GM21576 (cell line): ENCODE data around the gene CD8B2.
"Not testable (repeated sequence)": the region's sequence is repeated elsewhere in the genome, so short reads cannot be mapped to it uniquely, and the experiment has no call there.

Source experiments
- ATAC-seq: cut with Tn5 transposase; IDR thresholded peaks from one replicate; pipeline ENCODE4 v1.9.1; 2021; ENCODE audit warnings: mild to moderate bottlenecking, moderate library complexity; ENCODE audit not compliant: unreplicated experiment

CD8B2 gene

DNA sequence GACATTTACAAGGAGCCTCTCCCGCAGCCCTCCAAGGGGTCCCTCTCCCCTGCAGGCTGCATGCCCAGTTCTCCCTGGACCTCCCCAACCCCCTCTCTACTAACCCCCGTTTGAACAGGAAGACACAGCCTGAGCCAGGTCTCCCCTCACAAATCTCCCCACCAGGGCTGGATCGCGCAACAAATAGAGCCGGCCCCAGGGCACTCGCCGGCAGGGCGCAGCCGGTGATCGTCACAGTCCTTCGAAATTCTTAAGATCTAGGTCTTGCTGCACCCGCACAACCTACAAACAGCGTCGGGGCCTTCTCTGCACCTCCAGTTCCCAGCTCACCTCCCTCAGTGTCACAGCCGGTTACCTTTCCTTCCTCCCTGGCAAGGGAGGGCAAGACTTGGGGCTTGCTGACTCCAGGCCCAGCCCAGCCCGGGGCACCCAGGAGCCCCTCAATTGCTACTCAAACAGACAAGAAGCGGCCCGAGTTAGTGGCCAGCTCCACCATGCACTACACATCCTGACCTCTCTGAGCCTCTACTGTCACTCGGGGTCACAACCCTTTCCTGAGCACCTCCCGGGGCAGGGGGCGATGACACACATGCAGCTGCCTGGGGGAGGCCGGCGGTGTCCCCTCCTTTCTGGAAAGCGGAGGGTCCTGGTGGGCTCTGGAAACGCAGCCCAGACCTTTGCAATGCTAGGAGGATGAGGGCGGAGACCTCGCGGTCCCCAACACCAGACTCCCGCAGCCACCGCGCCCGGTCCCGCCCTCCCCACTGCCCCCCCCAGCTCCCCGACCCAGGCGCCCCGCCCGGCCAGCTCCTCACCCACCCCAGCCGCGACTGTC, at the start of gene CD8B2:
Gene CD8B2, plus strand, starts transcription at position 814 of the 835 bp plus-strand sequence. CDS start 63 bp downstream, outside the sequence.
- not testable (repeated sequence) for ATAC-seq

DNA sequence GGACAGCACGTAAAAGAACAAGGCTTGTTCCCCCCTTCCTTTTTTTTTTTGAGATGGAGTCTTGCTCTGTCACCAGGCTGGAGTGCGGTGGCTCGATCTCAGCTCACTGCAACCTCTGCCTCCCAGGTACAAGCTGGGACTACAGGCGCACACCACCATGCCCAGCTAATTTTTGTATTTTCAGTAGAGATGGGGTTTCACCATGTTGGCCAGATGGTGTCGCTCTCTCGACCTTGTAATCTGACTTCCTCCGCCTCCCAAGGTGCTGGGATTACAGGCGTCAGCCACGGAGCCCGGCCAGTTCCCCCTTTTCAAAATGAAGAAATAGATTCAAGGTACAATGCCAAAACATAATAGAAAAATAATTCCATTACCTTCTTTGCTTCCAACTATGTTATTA, 25.3 kb upstream of the CD8B2 start:
- not testable (repeated sequence) for ATAC-seq

DNA sequence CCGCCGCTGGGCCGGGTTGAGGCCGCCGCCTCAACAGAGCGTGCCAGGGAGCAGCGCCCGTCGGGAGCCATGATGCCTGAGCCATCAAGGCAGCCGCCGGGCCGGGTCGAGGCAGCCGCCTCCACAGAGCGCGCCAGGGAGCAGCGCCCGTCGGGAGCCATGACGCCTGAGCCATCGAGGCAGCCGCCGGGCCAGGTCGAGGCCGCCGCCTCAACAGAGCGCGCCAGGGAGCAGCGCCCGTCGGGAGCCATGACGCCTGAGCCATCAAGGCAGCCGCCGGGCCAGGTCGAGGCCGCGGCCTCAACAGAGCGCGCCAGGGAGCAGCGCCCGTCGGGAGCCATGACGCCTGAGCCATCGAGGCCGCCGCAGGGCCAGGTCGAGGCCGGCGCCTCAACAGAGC, 19.6 kb upstream of the CD8B2 start:
- ATAC-seq = not testable (repeated sequence)

DNA sequence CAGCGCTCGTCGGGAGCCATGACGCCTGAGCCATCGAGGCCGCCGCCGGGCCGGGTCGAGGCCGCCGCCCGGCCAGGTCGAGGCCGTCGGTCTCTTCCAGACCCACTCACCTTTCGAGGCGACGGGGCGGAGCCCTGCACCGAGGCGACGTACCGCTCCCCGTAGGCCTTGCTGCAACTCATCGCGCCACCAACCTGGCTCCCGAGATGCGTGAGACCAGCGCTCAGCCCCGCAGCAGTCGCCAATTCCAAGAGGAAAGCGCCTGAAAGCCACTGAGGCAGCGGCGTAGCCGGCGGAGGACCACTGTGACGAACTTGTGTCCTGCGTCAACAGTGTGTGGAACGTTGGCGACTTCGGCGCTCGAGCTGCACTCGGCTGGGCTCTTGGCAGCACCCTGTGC, 19.1 kb upstream of the CD8B2 start, which contains the start of gene RGPD3:
Gene RGPD3, minus strand, starts transcription at position 307 of the 400 bp plus-strand sequence. Its CDS starts 125 bp downstream, at position 182.
- ATAC-seq = not testable (repeated sequence)

DNA sequence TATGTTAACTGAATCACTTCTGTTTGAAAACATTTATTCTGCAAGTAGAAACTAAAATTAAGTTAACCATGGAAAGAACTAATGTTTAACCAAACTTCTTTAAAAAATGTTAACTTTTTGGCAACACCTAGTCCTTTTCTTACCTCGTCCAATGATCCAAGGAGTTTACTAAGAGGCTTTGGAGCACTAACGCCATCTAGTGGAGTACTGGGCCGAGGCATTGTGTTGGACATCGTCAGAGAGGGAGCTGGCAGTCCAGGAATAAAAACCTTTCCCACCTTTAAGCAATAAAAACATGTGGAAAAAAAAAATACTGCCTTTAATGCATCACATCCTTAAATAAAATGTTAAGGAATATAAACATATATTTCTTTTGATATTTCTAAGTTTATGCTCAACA, 16.5 kb upstream of the CD8B2 start:
- not testable (repeated sequence) for ATAC-seq

DNA sequence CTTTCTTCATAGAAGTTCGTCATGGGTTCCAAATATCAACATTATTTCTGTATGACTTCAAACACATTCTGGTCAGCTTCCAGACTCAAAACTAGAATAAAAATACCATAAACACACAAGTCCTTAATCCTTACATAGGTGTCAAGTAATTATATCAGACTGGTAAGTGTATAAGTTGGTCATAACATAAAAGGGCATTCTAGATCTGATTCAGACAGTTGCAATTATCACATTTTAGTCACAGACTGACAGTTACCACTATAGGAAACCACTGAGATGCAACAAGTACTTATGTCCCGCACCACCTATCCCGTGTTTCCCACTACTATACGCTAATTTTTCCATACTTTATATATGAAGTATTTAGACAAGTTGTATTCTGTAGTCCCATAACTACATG, 9.5 kb upstream of the CD8B2 start:
- ATAC-seq = not testable (repeated sequence)

DNA sequence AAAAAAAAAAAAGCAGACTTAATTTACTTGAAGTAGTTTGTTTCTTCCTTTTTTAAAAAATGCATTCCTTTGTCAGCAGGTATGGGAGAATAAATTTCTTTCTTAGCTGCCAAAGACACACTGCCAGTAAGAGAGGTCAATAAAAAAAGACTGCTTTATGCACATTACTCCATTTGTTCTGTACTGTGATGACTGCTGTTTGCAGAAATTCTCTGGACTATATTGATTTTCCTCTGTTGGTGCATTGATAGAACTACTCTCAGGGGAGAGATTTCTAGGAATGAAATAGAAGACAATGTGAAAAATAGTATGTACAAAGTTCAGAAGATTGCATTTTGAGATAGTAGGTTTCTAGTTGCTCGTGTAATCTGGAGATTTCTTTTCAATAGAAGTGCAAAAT, 7.6 kb upstream of the CD8B2 start:
- not testable (repeated sequence) for ATAC-seq

DNA sequence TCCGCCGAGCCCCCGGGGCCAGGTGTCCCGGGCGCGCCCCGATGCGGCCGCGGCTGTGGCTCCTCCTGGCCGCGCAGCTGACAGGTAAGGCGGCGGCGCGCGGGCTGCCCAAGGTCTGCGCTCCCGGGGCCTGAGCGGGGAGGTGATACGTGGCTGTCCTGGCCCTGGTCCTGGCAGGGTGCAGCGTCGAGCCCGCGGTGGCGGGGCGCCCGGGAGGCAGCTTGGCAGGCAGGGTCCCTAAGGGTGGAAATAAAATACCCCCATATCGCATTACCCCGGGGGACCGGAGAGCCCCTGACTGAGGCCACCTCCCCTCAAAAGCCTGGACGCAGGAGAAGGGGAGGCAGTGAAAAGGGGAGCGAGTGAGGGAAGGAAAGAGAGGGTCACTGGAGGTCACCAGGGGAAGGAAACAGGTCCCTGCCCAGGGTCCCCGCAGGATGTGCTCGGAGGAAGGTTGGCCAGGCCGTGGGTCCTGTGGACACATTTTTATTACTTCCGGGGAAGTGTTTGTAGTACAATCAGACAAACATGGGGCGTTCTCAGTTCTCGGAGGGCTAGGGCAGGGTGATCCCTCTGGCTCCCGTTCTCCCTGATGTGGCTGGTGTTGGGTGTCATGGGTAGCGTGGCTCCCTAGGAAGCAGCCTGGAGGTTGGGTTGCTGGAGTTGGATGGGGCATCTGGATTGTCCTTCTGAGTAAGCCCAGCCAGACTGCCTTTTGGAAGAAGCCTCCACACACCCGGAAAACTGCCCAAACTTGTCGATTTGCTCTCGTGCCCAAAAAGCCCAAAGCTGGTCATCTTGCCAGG, 425 bp downstream of the CD8B2 start:
- not testable (repeated sequence) for ATAC-seq

DNA sequence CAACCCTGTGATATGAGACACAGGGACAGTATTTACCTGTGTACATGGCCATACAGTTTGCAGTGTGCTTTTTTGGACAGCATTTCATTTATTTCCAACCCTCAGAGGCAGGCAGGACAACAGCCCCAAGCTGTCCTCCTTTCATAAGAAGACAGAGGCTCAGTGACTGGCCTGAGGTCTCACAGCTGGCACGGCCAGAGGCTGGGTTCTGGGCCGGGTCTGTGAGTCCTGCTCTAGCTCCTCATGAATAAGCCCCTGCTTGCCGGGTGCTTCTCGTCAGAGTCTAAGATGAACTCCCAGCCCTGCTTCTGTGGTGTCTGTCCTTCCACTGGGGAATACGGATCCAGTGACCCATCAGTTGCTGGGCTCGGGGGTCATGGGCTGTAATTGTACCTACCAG, 2.5 kb downstream of the CD8B2 start:
- not testable (repeated sequence) for ATAC-seq

DNA sequence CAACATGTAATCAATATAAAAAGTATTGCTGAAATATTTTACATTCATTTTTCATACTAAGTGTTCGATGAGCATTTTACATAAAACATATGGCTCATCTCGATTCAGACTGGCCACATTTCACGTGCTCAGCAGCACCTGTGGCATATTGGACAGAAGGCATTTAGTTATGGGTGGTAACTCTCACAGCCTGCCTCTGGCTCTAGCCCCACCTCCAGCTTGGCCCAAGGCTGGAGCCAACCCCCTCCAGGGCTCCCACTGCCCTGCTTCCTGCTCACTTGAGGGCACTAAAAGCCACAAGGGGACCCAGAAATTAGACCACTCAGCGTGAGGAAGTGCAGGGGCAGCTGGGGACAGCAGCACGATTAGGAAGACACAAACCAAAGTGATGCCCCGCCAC, 5.2 kb downstream of the CD8B2 start:
- ATAC-seq = not testable (repeated sequence)

DNA sequence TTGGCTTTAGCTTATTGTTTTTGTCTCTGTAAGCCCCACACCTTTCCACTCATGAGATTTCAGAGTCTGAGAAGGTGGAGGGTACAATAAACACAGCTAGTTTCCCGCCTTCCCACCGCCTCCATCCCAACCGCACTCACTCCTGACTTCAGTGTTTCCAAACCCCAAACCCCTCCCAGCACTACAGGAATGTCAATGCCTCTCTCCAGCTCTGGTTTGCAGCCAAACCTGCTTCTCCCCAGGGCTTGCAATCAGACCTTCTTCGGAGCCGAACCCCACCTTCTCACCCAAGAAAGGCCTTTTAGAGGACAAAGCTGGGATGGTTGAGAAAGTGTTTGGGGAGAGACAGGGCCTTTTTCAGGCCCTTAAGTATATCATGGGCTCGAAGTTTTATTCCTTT, 5.7 kb downstream of the CD8B2 start:
- not testable (repeated sequence) for ATAC-seq

DNA sequence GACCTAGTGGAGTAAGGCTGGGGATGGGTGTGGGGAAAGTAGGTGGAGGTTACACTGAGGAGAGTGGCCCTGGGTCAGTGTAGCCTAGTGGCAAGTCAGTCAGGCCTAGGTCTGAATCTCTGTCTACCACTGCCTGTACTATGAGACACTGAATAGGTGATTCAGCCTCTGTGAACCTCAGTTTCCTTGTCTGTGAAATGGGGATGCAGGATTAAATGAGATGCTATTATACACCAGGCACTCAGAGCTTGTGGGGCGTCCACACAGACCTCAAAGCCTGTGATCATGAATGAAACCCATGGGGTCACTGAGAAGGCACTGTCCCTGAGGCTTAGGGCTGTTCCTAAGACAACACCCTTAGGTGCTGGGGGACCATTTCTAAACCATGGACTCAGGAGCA, 11.4 kb downstream of the CD8B2 start:
- not testable (repeated sequence) for ATAC-seq

DNA sequence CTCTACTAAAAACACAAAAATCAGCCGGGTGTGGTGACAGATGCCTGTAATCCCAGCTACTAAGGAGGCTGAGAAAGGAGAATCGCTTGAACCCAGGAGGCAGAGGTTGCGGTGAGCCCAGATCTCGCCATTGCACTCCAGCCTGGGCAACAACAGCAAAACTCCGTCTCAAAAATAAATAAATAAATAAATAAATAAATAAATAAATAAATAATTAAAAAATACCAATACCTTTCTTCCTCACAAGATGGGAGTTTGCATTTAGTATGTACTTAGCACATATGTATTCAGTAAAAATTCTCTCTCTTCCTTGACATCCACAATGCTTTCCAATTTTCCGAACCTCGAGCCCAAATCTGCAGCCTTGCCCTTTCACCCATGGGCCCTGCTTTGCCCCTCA, 13.2 kb downstream of the CD8B2 start:
- ATAC-seq = not testable (repeated sequence)

DNA sequence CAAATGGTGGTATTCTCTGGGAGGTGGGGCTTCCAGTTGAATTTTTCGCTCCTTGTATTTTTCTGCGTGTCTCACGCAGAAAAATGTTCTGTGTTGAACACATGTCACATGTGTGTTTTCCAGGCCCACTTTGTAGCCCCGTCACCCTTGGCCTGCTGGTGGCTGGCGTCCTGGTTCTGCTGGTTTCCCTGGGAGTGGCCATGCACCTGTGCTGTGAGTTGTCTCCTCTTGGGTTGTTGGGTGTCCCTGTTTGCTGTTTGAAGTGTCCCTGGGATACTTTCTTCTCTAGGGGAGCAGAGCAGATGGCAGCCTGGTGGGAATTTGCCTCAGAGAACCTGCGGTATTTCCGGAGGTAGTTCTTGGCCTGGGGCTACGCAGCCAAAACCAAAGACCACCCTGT, 15.2 kb downstream of the CD8B2 start:
- ATAC-seq = not testable (repeated sequence)

DNA sequence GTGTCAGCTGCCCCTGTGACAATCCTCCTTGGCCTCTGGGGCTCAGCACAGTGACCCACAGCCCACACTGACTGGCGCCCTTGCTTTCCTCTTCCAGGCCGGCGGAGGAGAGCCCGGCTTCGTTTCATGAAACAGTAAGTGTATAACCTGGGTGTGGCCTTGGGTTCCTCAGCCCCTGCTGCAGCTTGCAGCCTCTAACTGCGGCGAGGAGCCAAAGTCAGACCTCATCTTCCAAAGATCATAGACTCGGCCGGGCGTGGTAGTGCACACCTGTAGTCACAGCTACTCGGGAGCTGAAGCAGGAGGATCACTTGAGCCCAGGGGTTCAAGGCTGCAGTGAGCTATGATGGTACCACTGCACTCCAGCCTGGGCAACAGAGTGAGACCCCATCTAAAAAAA, 17.0 kb downstream of the CD8B2 start:
- ATAC-seq = not testable (repeated sequence)

DNA sequence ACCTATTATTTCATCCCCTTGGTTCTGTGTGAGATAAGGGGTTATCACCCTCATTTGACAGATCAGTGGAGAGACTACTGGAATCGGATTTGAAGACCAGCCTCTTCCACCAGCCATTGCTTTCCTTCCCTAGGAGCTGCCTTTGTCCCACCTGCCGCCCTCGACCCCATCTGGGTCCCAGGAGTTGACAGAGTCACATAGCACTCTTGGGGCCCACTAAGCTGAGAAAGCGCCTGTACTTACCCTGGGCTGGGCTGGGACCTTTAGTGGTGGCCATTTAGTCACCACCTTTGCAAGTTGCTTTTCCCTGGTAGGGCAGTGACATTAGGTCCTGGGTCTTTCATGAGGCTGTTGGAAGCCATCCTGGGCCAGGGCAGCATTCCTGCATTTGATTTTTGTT, 17.6 kb downstream of the CD8B2 start:
- ATAC-seq = not testable (repeated sequence)

DNA sequence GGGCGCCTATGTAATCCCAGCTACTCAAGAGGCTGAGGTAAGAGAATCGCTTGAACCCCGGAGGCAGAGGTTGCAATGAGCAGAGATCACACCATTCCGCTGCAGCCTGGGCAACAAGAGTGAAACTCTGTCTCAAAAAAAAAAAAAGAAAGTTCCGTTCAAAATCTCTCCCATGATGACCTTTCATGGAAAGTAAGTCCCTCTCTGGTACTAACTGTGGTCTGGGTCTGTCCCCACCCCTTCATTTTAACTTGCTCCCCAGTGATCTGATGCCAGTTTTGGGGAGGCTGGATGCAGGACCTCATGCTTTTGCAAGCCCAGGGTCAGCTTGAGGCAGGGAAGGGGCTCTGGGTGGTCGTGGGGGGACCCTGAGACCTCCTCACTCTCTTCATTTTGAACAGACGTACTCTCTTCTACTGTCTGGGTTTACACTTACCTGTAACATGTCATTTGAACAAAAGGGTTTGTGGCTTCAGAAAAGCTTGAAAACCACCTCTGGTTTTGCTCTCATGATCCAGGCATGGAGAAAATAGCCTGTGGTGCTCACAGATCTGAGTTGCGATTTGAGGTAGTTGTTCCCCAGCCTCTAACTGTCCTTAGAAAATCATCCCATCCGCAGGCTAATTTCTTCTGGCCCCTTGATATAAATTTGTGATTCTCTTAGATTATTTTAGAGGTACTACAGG, 19.0 kb downstream of the CD8B2 start:
- not testable (repeated sequence) for ATAC-seq

DNA sequence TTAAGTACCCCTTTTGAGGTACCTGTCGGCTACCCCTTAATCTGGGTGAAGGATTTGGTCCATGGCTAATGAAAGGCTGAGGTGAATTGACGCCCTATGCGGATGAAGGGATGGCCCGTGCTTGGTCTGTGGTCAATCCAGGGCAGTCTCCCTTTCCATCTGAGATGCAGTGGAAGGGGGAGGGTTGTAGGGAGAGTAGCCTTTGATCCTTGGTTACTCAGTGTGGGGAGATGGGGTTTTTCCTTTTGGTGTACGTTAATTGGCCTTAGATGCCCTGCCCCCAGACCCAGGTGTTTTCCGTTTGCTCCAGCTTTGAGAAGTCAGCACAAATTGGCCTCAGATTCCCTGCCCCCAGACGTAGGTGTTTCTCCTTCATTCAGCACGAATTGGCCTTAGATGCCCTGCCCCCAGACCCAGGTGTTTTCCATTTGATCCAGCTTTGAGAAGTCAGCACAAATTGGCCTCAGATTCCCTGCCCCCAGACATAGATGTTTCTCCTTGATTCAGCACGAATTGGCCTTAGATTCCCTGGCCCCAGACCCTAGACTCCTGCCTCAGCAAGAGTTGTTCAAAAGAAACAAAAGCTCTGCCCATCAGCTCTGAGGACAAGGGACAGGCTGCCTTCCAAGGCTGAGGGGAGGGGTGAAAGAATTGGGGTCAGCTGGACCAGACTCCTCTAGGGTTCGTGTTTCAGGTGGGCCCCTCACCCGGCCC, 21.7 kb downstream of the CD8B2 start:
- not testable (repeated sequence) for ATAC-seq

DNA sequence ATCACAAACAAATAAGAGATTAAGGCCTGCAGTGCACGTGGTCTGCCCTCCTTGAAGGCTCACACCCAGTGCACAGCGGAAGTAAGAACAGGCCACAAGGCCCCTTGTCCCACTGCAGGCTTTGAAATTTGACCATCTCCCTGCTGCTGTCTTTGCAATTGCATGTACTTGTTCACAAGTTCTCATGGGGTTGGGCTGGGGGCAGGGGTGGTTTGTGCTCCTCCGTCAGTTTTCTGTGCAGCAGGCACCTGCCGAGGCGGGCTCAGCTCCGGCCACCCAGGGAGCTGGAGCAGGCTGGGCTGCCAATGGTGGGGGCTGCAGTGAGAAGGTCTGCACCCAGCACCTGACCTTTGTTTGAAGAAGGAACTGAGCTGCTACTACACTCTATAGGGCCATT, 22.2 kb downstream of the CD8B2 start:
- ATAC-seq = not testable (repeated sequence)

DNA sequence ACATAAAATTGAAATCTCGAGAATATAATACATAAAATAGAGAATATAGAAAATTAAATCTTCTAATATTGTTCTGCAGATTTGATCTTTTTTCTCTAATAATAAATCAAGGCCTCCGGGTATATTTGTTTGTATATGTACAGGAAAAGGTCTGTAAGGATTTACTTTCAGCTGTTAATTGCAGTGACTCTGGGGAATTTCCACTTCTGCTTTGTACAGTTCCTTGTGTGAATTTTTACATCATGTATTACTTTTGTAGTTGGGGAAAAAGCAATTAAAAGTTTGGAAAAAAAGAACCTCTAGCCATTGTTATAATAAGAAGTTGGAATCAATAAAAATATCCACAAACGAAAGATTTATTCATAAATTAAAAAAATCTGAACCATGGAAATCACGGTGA, 23.6 kb downstream of the CD8B2 start:
- not testable (repeated sequence) for ATAC-seq
